OCI-LY7 (cell line): ENCODE measurements around the gene MADD. TPM values are rescaled to one million over a fixed set of nuclear protein-coding genes. Genes with fewer than 3 reads are reported as not detected.

Source experiments
- BruUV-seq: library from RNA; stranded (reverse); fragments of 400-500 nt; replicated peaks from 2 replicates; lab custom pipeline; 2021; lab: Mats Ljungman, UMichigan
- CTCF ChIA-PET: fragments of 300-600 bp; sonication (Branson Sonifier 250); formaldehyde crosslinking; loops from one replicate; lab custom pipeline; 2022; ENCODE audit warnings: antibody characterized with exemption; ENCODE audit not compliant: unreplicated experiment; lab: Charles Lee
- POLR2A ChIA-PET: fragments of 300-600 bp; sonication (Branson Sonifier 250); formaldehyde crosslinking; loops from one replicate; lab custom pipeline; 2022; ENCODE audit warnings: antibody characterized with exemption; lab: Charles Lee
- DNase-seq: peaks from one replicate; pipeline ENCODE4 v3.0.0-alpha.2; 2015; ENCODE audit warnings: low spot score
- H2AFZ ChIP-seq: fragments of 200-600 bp; sonication (generic), shearing (Covaris generic); 2 replicates; pipeline ENCODE4 v1.6.1; 2014; ENCODE audit warnings: mild to moderate bottlenecking, antibody characterized with exemption, low read length, moderate library complexity
- H3K27ac ChIP-seq: fragments of 200-600 bp; sonication (generic); 2 replicates; pipeline ENCODE4 v1.5.1; 2014; ENCODE audit warnings: mixed run types, low read depth, mild to moderate bottlenecking, moderate library complexity, low read length, inconsistent platforms; ENCODE audit not compliant: poor library complexity, severe bottlenecking
- H3K36me3 ChIP-seq: fragments of 200-600 bp; sonication (generic); 2 replicates; pipeline ENCODE4 v1.6.1; 2014; ENCODE audit warnings: mild to moderate bottlenecking, antibody characterized with exemption, low read length, moderate library complexity, mixed read lengths; ENCODE audit not compliant: insufficient read depth
- H3K4me1 ChIP-seq: fragments of 200-600 bp; sonication (generic); 2 replicates; pipeline ENCODE4 v1.5.1; 2014; ENCODE audit warnings: mild to moderate bottlenecking, low read length; ENCODE audit not compliant: insufficient read depth, poor library complexity, severe bottlenecking
- H3K4me2 ChIP-seq: fragments of 200-600 bp; sonication (generic); 2 replicates; pipeline ENCODE4 v1.6.1; 2014; ENCODE audit warnings: mild to moderate bottlenecking, low read length
- H3K4me3 ChIP-seq: fragments of 200-600 bp; sonication (generic); 2 replicates; pipeline ENCODE4 v1.5.1; 2014; ENCODE audit warnings: mild to moderate bottlenecking, low read depth, low read length; ENCODE audit not compliant: poor library complexity, severe bottlenecking
- H3K79me2 ChIP-seq: fragments of 200-600 bp; sonication (generic); 2 replicates; pipeline ENCODE4 v1.6.1; 2016; ENCODE audit warnings: low read depth, mild to moderate bottlenecking, low read length, moderate library complexity, mixed read lengths; ENCODE audit not compliant: insufficient read depth
- H3K9me2 ChIP-seq: fragments of 200-600 bp; sonication (generic); 2 replicates; pipeline ENCODE4 v1.6.1; 2016; ENCODE audit warnings: mild to moderate bottlenecking, low read length, mixed read lengths; ENCODE audit not compliant: insufficient read depth
- H3K9me3 ChIP-seq: fragments of 200-600 bp; sonication (generic); 2 replicates; pipeline ENCODE4 v1.6.1; 2014; ENCODE audit warnings: mild to moderate bottlenecking, mixed run types, low read length, mixed read lengths
- H4K20me1 ChIP-seq: fragments of 200-600 bp; sonication (generic); 2 replicates; pipeline ENCODE4 v1.6.1; 2014; ENCODE audit warnings: mild to moderate bottlenecking, antibody characterized with exemption, low read length, moderate library complexity, mixed read lengths; ENCODE audit not compliant: insufficient read depth
- CTCF ChIP-seq: fragments of 200-600 bp; sonication (generic); conservative IDR thresholded peaks from 2 replicates; pipeline ENCODE4 v1.5.1; 2014; ENCODE audit warnings: mild to moderate bottlenecking, antibody characterized with exemption, low read length, moderate library complexity, mixed read lengths
- EZH2phosphoT487 ChIP-seq: fragments of 200-600 bp; sonication (generic); IDR thresholded peaks from 2 replicates; pipeline ENCODE4 v1.6.1; 2018; ENCODE audit warnings: low read depth, borderline replicate concordance, mild to moderate bottlenecking, mixed run types, antibody characterized with exemption, low read length, moderate library complexity, mixed read lengths
- intact Hi-C: fragments of 100-400 bp; cut with micrococcal nuclease; formaldehyde crosslinking; loops from one replicate; pipeline ENCODE4 v1.10.0; 2022; ENCODE audit not compliant: unreplicated experiment
- total RNA-seq, 2 experiments: library from RNA; depleted of rRNA in 1 of 2; stranded (reverse); fragments of >200 nt in 1 of 2; shearing (Covaris generic) in 1 of 2; gene quantifications; 2 replicates each; pipeline ENCODE4 v1.2.3, GENCODE V29; 2014 to 2022

Gene MADD
- total RNA-seq, 2 experiments from 2014 or later: 32.1 to 47.8 TPM

- Histone ChIP-seq H3K4me2 (no peak overlapping the region), H3K9me3 (no peaks in the 10 kb centered on the region), H3K36me3 (peaks cover 93% of the 10 kb centered on the region), H3K4me3 (no peak overlapping the region), H3K9me2 (no peaks in the 10 kb centered on the region), H3K79me2 (no peaks in the 10 kb centered on the region), H2AFZ (no peak overlapping the region), H4K20me1 (no peaks in the 10 kb centered on the region), H3K27ac (no peak overlapping the region), H3K4me1 (no peaks in the 10 kb centered on the region)
- intact Hi-C loops: no loop called here
- DNase-seq: no peak
- ChIA-PET CTCF (no interaction called here), POLR2A (interaction anchor here (0.5 to 0.6 kb wide), 2 partner anchors 415 to 828 kb away, joined by 3 to 4 read pairs; no protein-coding TSS in a partner anchor)
- no TSS peak for BruUV-seq
- TF ChIP-seq CTCF (no peak), EZH2phosphoT487 (no peak)
These were observed 10.9 kb downstream of the MADD start for GRCh38 chr11:47280860-47281259.

GRCh38 chr11:47282462-47282861 lies 12.5 kb downstream of the MADD start:
- peaks cover 93% of the 10 kb centered on the region for H3K36me3 ChIP-seq
- H3K9me2 ChIP-seq: no peaks in the 10 kb centered on the region
- no peaks in the 10 kb centered on the region for H3K4me1 ChIP-seq
- CTCF ChIA-PET: no interaction called here
- no peaks in the 10 kb centered on the region for H3K9me3 ChIP-seq
- no peak for DNase-seq
- intact Hi-C loops: no loop called here
- no peak overlapping the region for H3K27ac ChIP-seq
- no peak for TF ChIP-seq EZH2phosphoT487
- no peak for TF ChIP-seq CTCF
- H3K4me2 ChIP-seq: no peak overlapping the region
- H2AFZ ChIP-seq: no peak overlapping the region
- no peaks in the 10 kb centered on the region for H3K79me2 ChIP-seq
- H3K4me3 ChIP-seq: no peak overlapping the region
- POLR2A ChIA-PET: interaction anchor here (0.6 kb wide), 1 partner anchor 25 kb away, joined by 4 read pairs; no protein-coding TSS in a partner anchor
- H4K20me1 ChIP-seq: no peaks in the 10 kb centered on the region
- no TSS peak for BruUV-seq

- no peaks in the 10 kb centered on the region for H3K79me2 ChIP-seq
- no peak for DNase-seq
- intact Hi-C loops: no loop called here
- no peak overlapping the region for H3K4me3 ChIP-seq
- no peak for TF ChIP-seq EZH2phosphoT487
- no peak for TF ChIP-seq CTCF
- ChIA-PET POLR2A (interaction anchor here (0.6 to 0.8 kb wide), 2 partner anchors 18 to 530 kb away, joined by 3 to 4 read pairs; no protein-coding TSS in a partner anchor), CTCF (no interaction called here)
- H3K9me2 ChIP-seq: no peaks in the 10 kb centered on the region
- H4K20me1 ChIP-seq: no peaks in the 10 kb centered on the region
- no peaks in the 10 kb centered on the region for H3K9me3 ChIP-seq
- no peaks in the 10 kb centered on the region for H3K4me1 ChIP-seq
- no peak overlapping the region for H3K27ac ChIP-seq
- no peak overlapping the region for H2AFZ ChIP-seq
- BruUV-seq: no TSS peak
- H3K36me3 ChIP-seq: peaks cover 94% of the 10 kb centered on the region
- no peak overlapping the region for H3K4me2 ChIP-seq
These were observed 14.2 kb downstream of the MADD start for GRCh38 chr11:47284151-47284550.
